ENCODE measurements around the gene MYO16.
A peak's percentile ranks its signal among the peaks of the same experiment; 100 is the strongest.

Gene MYO16

DNA sequence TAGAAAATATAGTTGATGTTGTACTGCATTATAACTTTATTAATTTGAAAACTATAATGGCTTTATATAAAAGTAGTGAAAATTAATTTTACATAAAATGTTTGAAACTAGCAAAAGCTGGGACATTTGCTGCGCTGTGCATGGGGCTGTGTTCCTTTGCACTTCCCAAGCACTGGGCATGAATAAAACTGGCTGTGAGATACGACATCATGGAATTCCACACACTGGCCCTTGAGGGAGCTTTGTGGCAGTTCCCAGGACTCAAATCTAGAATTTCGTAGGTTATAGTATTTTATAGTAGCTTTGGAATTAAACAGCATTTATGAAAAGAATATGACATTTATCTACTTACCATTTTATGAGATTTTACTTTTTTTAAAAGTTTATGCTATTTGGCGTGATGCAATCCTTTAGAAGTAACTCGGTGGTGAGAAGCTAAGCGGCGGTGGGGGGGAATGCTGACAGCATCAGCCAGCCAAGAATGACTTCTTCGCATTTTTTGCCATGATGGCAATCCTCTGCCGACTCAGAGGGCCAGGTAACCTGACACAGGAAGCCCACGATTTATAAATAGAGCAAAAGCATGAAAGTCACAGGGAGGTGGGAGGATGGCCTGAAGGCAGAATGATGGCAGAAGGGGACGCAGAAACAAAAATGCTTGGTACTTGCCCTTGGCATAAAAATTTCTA lies 553.5 kb downstream of the MYO16 start:
- no peak for TF ChIP-seq CTCF (conservative IDR thresholded peaks at IDR 0.05; ENCODE audit: low read depth, low read length)
- no peak overlapping the region for H3K4me3 ChIP-seq (ENCODE audit: low read depth, low read length)
- peak; percentile 75 for DNase-seq (ENCODE audit: low read depth)

DNA sequence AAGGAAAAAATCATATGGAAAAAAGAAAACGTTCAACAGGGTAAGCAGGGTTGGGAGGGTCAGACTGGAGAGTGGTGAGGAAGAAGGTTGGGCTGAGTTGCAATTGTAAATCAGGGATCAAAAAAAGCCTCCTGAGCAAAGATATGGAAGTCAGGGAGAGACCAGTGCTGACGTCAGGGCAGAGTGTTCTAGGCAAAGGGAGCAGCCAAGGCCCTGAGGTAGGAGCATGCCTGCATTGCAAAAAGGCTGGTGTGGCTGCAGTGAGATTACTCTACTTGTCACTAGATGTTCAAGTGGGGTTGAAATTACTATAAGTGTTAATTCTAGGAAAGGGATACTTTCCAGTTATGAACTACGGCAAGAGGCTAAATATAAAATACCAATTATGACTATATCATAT lies 562.0 kb downstream of the MYO16 start:
- no peak for DNase-seq (ENCODE audit: low read depth)
- no peak for TF ChIP-seq CTCF (conservative IDR thresholded peaks at IDR 0.05; ENCODE audit: low read depth, low read length)

DNA sequence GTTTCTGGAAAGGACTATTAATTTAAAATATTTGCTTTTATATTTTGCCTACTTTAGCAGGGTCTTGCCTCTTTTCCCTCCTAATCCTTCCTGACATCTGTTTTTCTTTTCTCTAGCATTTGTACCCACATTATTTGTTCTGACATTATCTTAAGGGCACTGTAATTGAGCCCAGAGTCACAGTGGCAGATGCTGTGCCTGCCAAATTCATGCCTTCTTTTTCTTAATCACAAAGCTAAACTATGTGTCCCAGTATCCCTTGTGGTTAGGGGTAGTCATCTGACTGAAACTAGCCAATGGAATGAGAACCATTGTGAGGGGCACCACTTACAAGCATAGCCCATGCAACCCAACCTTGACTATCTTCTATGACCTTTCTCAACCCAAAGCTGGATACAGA lies 562.9 kb downstream of the MYO16 start:
- H3K4me3 ChIP-seq (ENCODE audit: low read depth, low read length): no peak overlapping the region
- DNase-seq (ENCODE audit: low read depth): no peak
- no peak for TF ChIP-seq CTCF (conservative IDR thresholded peaks at IDR 0.05; ENCODE audit: low read depth, low read length)

More for the DNA sequence above, 562.0 kb downstream of the MYO16 start:
- H3K4me3 ChIP-seq (ENCODE audit: low read depth, low read length): no peak overlapping the region

DNA sequence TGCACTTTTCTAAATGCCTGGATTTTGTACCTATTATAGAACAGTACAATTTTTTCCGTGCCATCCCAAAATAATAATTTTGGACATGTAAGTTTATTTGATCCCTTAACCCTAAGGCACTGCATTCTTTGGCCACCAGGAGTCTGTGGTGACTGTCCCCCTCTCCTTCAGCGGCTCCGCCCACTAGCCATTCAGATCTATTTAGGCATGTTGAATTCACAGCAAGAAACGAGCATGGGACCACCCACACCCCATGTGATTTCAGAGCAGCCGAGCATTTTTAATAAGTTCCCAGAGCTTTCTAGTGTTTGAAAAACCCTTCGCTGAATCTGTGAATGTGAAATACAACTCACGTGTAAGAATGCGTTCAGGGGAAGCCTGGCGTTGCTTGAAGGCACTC lies 567.5 kb downstream of the MYO16 start:
- no peak for DNase-seq (ENCODE audit: low read depth)
- H3K4me3 ChIP-seq (ENCODE audit: low read depth, low read length): no peak overlapping the region
- no peak for TF ChIP-seq CTCF (conservative IDR thresholded peaks at IDR 0.05; ENCODE audit: low read depth, low read length)

DNA sequence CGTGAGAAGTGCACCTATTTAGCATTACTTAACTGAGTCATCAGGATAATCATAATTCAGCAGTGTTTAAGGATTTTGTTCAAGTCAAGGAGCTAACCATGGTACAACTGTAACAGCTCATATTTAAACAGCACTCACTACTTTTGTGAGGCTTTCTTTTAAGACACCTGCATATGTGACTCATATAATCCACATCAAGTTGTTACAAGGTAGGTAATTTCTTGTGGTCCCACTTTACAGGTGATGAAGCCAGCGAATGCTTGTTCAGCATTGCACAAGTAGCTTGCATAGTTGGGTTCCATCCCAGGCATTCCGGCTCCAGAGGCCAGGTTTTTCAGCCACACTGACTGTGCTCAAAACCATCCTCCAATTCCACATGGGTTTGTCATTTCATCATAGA lies 569.2 kb downstream of the MYO16 start:
- peak; percentile 27 for DNase-seq (ENCODE audit: low read depth)
- no peak for TF ChIP-seq CTCF (conservative IDR thresholded peaks at IDR 0.05; ENCODE audit: low read depth, low read length)
- H3K4me3 ChIP-seq (ENCODE audit: low read depth, low read length): no peak overlapping the region

DNA sequence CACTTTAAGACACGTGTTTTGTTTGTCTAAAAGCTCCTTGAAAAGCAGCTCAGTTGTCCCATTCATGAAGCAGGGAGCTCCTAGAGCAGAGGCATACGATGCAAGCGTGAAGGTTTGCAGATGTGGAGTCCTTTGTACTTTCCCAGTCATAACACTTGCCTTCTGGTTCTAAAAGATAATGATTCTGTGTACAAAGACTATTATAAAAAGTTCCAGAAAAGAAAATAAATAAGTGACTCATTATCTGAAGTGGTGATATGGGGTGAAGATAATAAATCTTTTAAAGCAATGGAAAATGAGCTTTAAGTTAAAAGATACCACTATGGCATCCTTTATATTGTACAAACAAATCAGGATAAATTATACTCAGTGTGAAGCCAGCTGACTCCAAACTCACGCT lies 569.9 kb downstream of the MYO16 start:
- TF ChIP-seq CTCF (conservative IDR thresholded peaks at IDR 0.05; ENCODE audit: low read depth, low read length): no peak
- no peak for DNase-seq (ENCODE audit: low read depth)
- H3K4me3 ChIP-seq (ENCODE audit: low read depth, low read length): no peak overlapping the region

DNA sequence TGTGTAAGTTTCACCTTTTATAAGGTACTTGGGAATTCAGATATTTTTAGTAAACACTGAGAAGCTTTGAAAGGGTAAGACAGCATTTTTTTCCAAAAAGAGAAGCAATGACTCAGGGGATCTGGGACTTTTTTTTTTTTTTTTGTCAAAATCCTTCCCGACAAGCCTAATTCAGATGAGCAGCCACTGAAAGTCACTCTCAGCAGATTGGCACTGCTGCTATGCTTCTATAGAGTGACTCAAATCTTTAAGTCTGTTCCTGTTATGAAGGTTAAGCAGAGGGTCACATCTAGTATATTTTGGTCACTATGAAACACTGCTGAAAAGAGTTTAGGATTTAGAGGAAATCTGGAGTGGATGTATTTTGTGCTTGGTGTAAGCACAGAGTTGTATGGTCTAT lies 571.1 kb downstream of the MYO16 start:
- DNase-seq (ENCODE audit: low read depth): no peak
- H3K4me3 ChIP-seq (ENCODE audit: low read depth, low read length): no peak overlapping the region
- TF ChIP-seq CTCF (conservative IDR thresholded peaks at IDR 0.05; ENCODE audit: low read depth, low read length): no peak
